SK-N-SH (cell line): ENCODE data around the gene ETFA. TPM values are rescaled to one million over a fixed set of nuclear protein-coding genes. Genes with fewer than 3 reads are reported as not detected.

Experiments used
- CTCF ChIA-PET: fragments of 300-600, 350-600 bp; formaldehyde crosslinking; extraction: SDS; loops from one replicate; lab custom pipeline; 2021; lab: Yijun Ruan, JAX
- POLR2A ChIA-PET: fragments of 350-600 bp; sonication (Branson Sonifier 250); formaldehyde crosslinking; extraction: SDS; loops from one replicate; lab custom pipeline; 2020; ENCODE audit warnings: antibody characterized with exemption, inconsistent platforms; lab: Yijun Ruan, JAX
- DNase-seq: peaks from one replicate; pipeline ENCODE4 v3.0.0; 2012
- H2AFZ ChIP-seq: fragments of 200-600 bp; sonication (generic); 2 replicates; pipeline ENCODE4 v1.8.1; 2016; ENCODE audit warnings: antibody characterized with exemption, mild to moderate bottlenecking, low read depth
- H3F3A ChIP-seq: fragments of 200-600 bp; sonication (generic); replicated peaks from 2 replicates; pipeline ENCODE3; 2016; ENCODE audit warnings: antibody characterized with exemption, mild to moderate bottlenecking; ENCODE audit not compliant: insufficient read depth
- H3K27ac ChIP-seq, 2 experiments: fragments of 200-500 bp in 1 of 2; fragments of 200-600 bp in 1 of 2; sonication (Bioruptor generic) in 1 of 2; sonication (generic), shearing (Covaris generic) in 1 of 2; 2 replicates each; pipeline versions ENCODE4 v1.5.1 to v1.6.1; 2014 to 2016; ENCODE audit warnings: low read depth in 2 of 2, inconsistent platforms in 1 of 2, low read length in 1 of 2, mild to moderate bottlenecking in 1 of 2, mixed read lengths in 1 of 2
- H3K27me3 ChIP-seq: fragments of 200-600 bp; sonication (generic), shearing (Covaris generic); 2 replicates; pipeline ENCODE4 v1.6.1; 2016; ENCODE audit warnings: mixed run types; ENCODE audit not compliant: insufficient read depth
- H3K36me3 ChIP-seq, 2 experiments: fragments of 200-500 bp in 1 of 2; fragments of 200-600 bp in 1 of 2; sonication (Bioruptor generic) in 1 of 2; sonication (generic) in 1 of 2; replicated peaks in 1 of 2; 2 replicates each; pipeline versions ENCODE3 to v1.5.1; 2014 to 2016; ENCODE audit warnings: low read length in 1 of 2, mild to moderate bottlenecking in 1 of 2; ENCODE audit not compliant: insufficient read depth in 2 of 2, control insufficient read depth in 1 of 2
- H3K4me1 ChIP-seq, 2 experiments: fragments of 200-500 bp in 1 of 2; fragments of 200-600 bp in 1 of 2; sonication (Bioruptor generic) in 1 of 2; sonication (generic), shearing (Covaris generic) in 1 of 2; 2 replicates each; pipeline versions ENCODE4 v1.5.1 to v1.6.1; 2014 to 2016; ENCODE audit warnings: low read depth in 1 of 2, low read length in 1 of 2, mixed run types in 1 of 2; ENCODE audit not compliant: insufficient read depth in 2 of 2, control insufficient read depth in 1 of 2
- H3K4me2 ChIP-seq: fragments of 200-600 bp; sonication (generic), shearing (Covaris generic); 2 replicates; pipeline ENCODE4 v1.6.1; 2017; ENCODE audit warnings: mixed run types
- H3K4me3 ChIP-seq, 2 experiments: fragments of 200-500 bp in 1 of 2; fragments of 200-600 bp in 1 of 2; sonication (Bioruptor generic) in 1 of 2; sonication (generic), shearing (Covaris generic) in 1 of 2; 2 replicates each; pipeline versions ENCODE4 v1.5.1 to v1.8.1; 2014 to 2016; ENCODE audit warnings: low read depth in 2 of 2, inconsistent platforms in 1 of 2, low read length in 1 of 2, mild to moderate bottlenecking in 1 of 2, mixed read lengths in 1 of 2, moderate library complexity in 1 of 2
- H3K79me2 ChIP-seq: fragments of 200-600 bp; sonication (generic); 2 replicates; pipeline ENCODE4 v1.8.1; 2017; ENCODE audit warnings: mild to moderate bottlenecking; ENCODE audit not compliant: insufficient read depth
- H3K9ac ChIP-seq: fragments of 200-600 bp; sonication (generic); 2 replicates; pipeline ENCODE4 v1.6.1; 2017; ENCODE audit warnings: mixed run types
- H3K9me2 ChIP-seq: fragments of 200-600 bp; sonication (generic); 2 replicates; pipeline ENCODE4 v1.6.1; 2017; ENCODE audit warnings: mixed run types
- H3K9me3 ChIP-seq: fragments of 200-600 bp; sonication (generic); 2 replicates; pipeline ENCODE4 v1.6.1; 2017; ENCODE audit warnings: mixed run types, mild to moderate bottlenecking, moderate library complexity
- H4K20me1 ChIP-seq: fragments of 200-600 bp; sonication (generic); 2 replicates; pipeline ENCODE4 v1.6.1; 2017; ENCODE audit warnings: mild to moderate bottlenecking, mixed run types; ENCODE audit not compliant: insufficient read depth
- FOXM1 ChIP-seq: IDR thresholded peaks from 2 replicates; pipeline ENCODE4 v1.4.0; 2012; ENCODE audit warnings: low read depth, mild to moderate bottlenecking
- GATA2 ChIP-seq: sonication (generic); formaldehyde crosslinking; IDR thresholded peaks from 2 replicates; pipeline ENCODE4 v1.5.0; 2020; ENCODE audit warnings: mild to moderate bottlenecking, missing genetic modification reagents
- JUND ChIP-seq: IDR thresholded peaks from 2 replicates; pipeline ENCODE4 v1.4.0; 2012
- MEF2A ChIP-seq: IDR thresholded peaks from 2 replicates; pipeline ENCODE4 v1.4.0; 2012; ENCODE audit warnings: low read depth, borderline replicate concordance
- MXI1 ChIP-seq: IDR thresholded peaks from 2 replicates; pipeline ENCODE4 v1.6.1; 2012; ENCODE audit warnings: mild to moderate bottlenecking, low read depth, low read length, improper control_type of control experiment
- POLR2AphosphoS5 ChIP-seq: IDR thresholded peaks from 2 replicates; pipeline ENCODE4 v1.6.1; 2012; ENCODE audit warnings: low read depth, low read length
- RAD21 ChIP-seq: IDR thresholded peaks from 2 replicates; pipeline ENCODE4 v1.6.1; 2012; ENCODE audit warnings: mild to moderate bottlenecking, low read length
- RFX5 ChIP-seq: IDR thresholded peaks from 2 replicates; pipeline ENCODE4 v1.6.1; 2012; ENCODE audit warnings: mild to moderate bottlenecking, improper control_type of control experiment, low read length
- RXRA ChIP-seq: IDR thresholded peaks from 2 replicates; pipeline ENCODE4 v1.4.0; 2012; ENCODE audit warnings: low read depth, mild to moderate bottlenecking, borderline replicate concordance
- SIN3A ChIP-seq: IDR thresholded peaks from 2 replicates; pipeline ENCODE4 v1.6.1; 2012; ENCODE audit warnings: low read depth, mild to moderate bottlenecking, low read length, moderate library complexity, borderline replicate concordance
- SMC3 ChIP-seq: IDR thresholded peaks from 2 replicates; pipeline ENCODE4 v1.6.1; 2012; ENCODE audit warnings: low read depth, low read length, improper control_type of control experiment
- TAF1 ChIP-seq: IDR thresholded peaks from 2 replicates; pipeline ENCODE4 v1.6.1; 2012; ENCODE audit warnings: low read depth, mild to moderate bottlenecking, low read length, moderate library complexity, borderline replicate concordance
- TCF12 ChIP-seq: IDR thresholded peaks from 2 replicates; pipeline ENCODE4 v1.4.0; 2012
- TEAD4 ChIP-seq: IDR thresholded peaks from 2 replicates; pipeline ENCODE4 v1.4.0; 2012; ENCODE audit warnings: mild to moderate bottlenecking, borderline replicate concordance; ENCODE audit not compliant: insufficient read depth
- YY1 ChIP-seq: IDR thresholded peaks from 2 replicates; pipeline ENCODE4 v1.4.0; 2012; ENCODE audit warnings: low read depth, mild to moderate bottlenecking
- WGBS: methylation state at CpG from one replicate; pipeline ENCODE4 v1.1.6; 2017; ENCODE audit warnings: low lambda C conversion rate; 5-methylcytosine and 5-hydroxymethylcytosine counted together
- polyA plus RNA-seq, 3 experiments: library from polyadenylated mRNA; depleted of rRNA; stranded (reverse); fragments of >200 nt; gene quantifications; 2 replicates each; pipeline ENCODE4 v1.2.3, GENCODE V29; 2012
- TF ChIP-seq, protein P1 (sequence below): fragments of 200-600 bp; sonication (generic); IDR thresholded peaks from 2 replicates; pipeline ENCODE4 v1.6.1; 2017; ENCODE audit warnings: antibody characterized with exemption, mild to moderate bottlenecking, moderate library complexity
- TF ChIP-seq, protein P2 (sequence below): IDR thresholded peaks from 2 replicates; pipeline ENCODE4 v1.4.0; 2012; ENCODE audit warnings: low read depth, borderline replicate concordance
- TF ChIP-seq, protein P3 (sequence below): IDR thresholded peaks from 2 replicates; pipeline ENCODE4; 2012
- TF ChIP-seq, protein P4 (sequence below): fragments of 150-350 bp; IDR thresholded peaks from 2 replicates; pipeline ENCODE4 v1.6.1; 2017; ENCODE audit warnings: antibody characterized with exemption, low read length, low read depth, borderline replicate concordance

ETFA gene
- polyA plus RNA-seq, 1 of the 3 experiments (the other 2 are of a cell fraction) = 122 TPM

DNA sequence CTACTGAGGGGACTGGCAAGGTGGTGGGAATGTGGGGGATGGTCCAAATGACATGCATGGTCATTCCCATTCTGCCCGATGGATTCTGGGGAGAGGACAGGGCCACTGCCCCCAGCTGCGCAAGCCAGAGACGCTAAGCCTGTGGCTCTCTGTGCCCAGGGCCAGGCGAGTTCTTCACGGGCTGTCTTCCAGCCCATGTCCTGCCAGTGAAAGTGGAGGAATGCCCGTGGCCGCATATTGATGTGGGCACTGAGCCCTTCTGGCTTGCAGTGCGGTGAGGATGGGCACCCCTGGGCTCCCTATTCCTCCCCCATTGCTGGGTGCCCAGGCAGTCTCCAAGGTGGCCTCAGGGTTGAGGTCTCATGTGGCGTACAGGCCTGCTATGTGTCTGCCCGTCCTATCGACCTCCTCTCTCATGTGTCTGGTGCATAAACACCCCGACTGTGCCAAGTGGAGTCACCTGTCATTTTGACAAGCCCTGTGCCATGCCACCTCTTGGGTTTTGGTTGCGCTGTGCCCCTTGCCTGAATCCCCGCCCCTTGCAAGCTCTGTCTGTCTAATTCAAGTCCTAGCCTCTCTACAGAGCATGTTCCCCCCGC lies 134.7 kb downstream of the ETFA start:
- H4K20me1 ChIP-seq = no peaks in the 10 kb centered on the region

DNA sequence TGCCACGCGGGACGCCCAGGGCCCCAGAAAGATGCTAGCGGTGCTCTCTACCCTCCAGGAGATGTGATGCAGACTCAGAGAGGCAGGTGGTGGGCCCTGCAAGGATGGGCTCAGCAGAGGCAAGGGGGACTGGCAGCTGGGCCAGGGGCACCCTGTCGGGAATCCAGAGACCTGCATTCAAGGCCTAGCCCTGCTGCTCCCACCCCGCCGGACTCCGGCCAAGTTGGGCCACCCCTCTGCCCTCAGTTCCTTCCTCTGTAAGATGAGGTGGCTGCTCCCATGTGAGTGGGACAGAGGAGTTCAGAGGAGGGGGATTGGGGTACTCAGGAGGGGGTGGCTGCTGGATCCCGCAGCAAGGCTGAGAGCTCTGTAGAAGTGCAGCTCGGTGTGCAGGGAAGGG lies 135.2 kb downstream of the ETFA start:
- no peak overlapping the region for H3K9ac ChIP-seq
- no peaks in the 10 kb centered on the region for H3K79me2 ChIP-seq
- no peaks in the 10 kb centered on the region for H4K20me1 ChIP-seq
- H3K27me3 ChIP-seq = no peaks in the 10 kb centered on the region
- H3F3A ChIP-seq = no peaks in the 10 kb centered on the region
- no peak overlapping the region for H3K4me3 ChIP-seq
- H3K9me2 ChIP-seq = no peaks in the 10 kb centered on the region
- TF ChIP-seq, protein P1, sequence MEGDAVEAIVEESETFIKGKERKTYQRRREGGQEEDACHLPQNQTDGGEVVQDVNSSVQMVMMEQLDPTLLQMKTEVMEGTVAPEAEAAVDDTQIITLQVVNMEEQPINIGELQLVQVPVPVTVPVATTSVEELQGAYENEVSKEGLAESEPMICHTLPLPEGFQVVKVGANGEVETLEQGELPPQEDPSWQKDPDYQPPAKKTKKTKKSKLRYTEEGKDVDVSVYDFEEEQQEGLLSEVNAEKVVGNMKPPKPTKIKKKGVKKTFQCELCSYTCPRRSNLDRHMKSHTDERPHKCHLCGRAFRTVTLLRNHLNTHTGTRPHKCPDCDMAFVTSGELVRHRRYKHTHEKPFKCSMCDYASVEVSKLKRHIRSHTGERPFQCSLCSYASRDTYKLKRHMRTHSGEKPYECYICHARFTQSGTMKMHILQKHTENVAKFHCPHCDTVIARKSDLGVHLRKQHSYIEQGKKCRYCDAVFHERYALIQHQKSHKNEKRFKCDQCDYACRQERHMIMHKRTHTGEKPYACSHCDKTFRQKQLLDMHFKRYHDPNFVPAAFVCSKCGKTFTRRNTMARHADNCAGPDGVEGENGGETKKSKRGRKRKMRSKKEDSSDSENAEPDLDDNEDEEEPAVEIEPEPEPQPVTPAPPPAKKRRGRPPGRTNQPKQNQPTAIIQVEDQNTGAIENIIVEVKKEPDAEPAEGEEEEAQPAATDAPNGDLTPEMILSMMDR = no peak
- TF ChIP-seq, protein P2, sequence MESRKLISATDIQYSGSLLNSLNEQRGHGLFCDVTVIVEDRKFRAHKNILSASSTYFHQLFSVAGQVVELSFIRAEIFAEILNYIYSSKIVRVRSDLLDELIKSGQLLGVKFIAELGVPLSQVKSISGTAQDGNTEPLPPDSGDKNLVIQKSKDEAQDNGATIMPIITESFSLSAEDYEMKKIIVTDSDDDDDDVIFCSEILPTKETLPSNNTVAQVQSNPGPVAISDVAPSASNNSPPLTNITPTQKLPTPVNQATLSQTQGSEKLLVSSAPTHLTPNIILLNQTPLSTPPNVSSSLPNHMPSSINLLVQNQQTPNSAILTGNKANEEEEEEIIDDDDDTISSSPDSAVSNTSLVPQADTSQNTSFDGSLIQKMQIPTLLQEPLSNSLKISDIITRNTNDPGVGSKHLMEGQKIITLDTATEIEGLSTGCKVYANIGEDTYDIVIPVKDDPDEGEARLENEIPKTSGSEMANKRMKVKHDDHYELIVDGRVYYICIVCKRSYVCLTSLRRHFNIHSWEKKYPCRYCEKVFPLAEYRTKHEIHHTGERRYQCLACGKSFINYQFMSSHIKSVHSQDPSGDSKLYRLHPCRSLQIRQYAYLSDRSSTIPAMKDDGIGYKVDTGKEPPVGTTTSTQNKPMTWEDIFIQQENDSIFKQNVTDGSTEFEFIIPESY = no peak
- TF ChIP-seq MXI1 (no peak), SMC3 (no peak), YY1 (no peak), RAD21 (no peak), FOXM1 (no peak), TEAD4 (no peak), MEF2A (no peak), POLR2AphosphoS5 (no peak), RXRA (no peak), TAF1 (no peak), TCF12 (no peak), JUND (no peak)
- TF ChIP-seq, protein P3, sequence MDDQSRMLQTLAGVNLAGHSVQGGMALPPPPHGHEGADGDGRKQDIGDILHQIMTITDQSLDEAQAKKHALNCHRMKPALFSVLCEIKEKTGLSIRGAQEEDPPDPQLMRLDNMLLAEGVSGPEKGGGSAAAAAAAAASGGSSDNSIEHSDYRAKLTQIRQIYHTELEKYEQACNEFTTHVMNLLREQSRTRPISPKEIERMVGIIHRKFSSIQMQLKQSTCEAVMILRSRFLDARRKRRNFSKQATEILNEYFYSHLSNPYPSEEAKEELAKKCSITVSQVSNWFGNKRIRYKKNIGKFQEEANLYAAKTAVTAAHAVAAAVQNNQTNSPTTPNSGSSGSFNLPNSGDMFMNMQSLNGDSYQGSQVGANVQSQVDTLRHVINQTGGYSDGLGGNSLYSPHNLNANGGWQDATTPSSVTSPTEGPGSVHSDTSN = no peak
- TF ChIP-seq, protein P4, sequence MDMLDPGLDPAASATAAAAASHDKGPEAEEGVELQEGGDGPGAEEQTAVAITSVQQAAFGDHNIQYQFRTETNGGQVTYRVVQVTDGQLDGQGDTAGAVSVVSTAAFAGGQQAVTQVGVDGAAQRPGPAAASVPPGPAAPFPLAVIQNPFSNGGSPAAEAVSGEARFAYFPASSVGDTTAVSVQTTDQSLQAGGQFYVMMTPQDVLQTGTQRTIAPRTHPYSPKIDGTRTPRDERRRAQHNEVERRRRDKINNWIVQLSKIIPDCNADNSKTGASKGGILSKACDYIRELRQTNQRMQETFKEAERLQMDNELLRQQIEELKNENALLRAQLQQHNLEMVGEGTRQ = no peak
- no peaks in the 10 kb centered on the region for H3K36me3 ChIP-seq
- ChIA-PET POLR2A (no interaction called here), CTCF (interaction anchor here (2.6 kb wide), 1 partner anchor 28 kb away, joined by 11 read pairs; no protein-coding TSS in a partner anchor)
- no peaks in the 10 kb centered on the region for H3K9me3 ChIP-seq
- DNase-seq = no peak
- H3K27ac ChIP-seq = no peak overlapping the region
- H3K4me1 ChIP-seq = no peaks in the 10 kb centered on the region; a peak in 1 of 4 replicates
- no peak overlapping the region for H3K4me2 ChIP-seq
- no peak overlapping the region for H2AFZ ChIP-seq
- 68% methylated on average over 2 of the region's 10 CpGs for WGBS

More for the DNA sequence above, 134.7 kb downstream of the ETFA start:
- H3K27ac ChIP-seq = no peak overlapping the region
- H3K36me3 ChIP-seq = no peaks in the 10 kb centered on the region
- no peaks in the 10 kb centered on the region for H3K9me3 ChIP-seq
- no peaks in the 10 kb centered on the region for H3K9me2 ChIP-seq
- H3K27me3 ChIP-seq = no peaks in the 10 kb centered on the region
- 71% methylated on average over 6 of the region's 15 CpGs for WGBS
- H3K4me3 ChIP-seq = no peak overlapping the region
- no peak for DNase-seq
- no peak overlapping the region for H2AFZ ChIP-seq
- no peak overlapping the region for H3K4me2 ChIP-seq
- H3F3A ChIP-seq = no peaks in the 10 kb centered on the region
- POLR2A ChIA-PET = no interaction called here
- H3K79me2 ChIP-seq = no peaks in the 10 kb centered on the region
- H3K4me1 ChIP-seq = no peaks in the 10 kb centered on the region; a peak in 1 of 4 replicates
- H3K9ac ChIP-seq = no peak overlapping the region
- CTCF ChIA-PET = no interaction called here
- TF ChIP-seq SIN3A (no peak), RFX5 (no peak), GATA2 (CRISPR knock-in tag) (no peak), TCF12 (no peak)
- TF ChIP-seq, protein P3 = no peak
